Fibroblast of skin of abdomen (primary cell): ENCODE data around the gene ATAT1.

Experiments used
- DNase-seq: peaks from one replicate; pipeline ENCODE4 v3.0.0-alpha.2; 2013

Gene ATAT1

GRCh38 chr6:30613251-30614043 lies 13.2 kb upstream of the ATAT1 start:
- no peak for DNase-seq

GRCh38 chr6:30614044-30614842 lies 12.4 kb upstream of the ATAT1 start:
- no peak for DNase-seq

GRCh38 chr6:30614843-30615218 lies 11.8 kb upstream of the ATAT1 start:
- DNase-seq = peak; percentile 99

GRCh38 chr6:30615219-30615957 lies 11.3 kb upstream of the ATAT1 start:
- peak; percentile 96 for DNase-seq

- no peak for DNase-seq
These were observed 10.5 kb upstream of the ATAT1 start for GRCh38 chr6:30615958-30616810.

- peak; percentile 100 for DNase-seq
These were observed 9.7 kb upstream of the ATAT1 start, which contains the start of gene PPP1R10 for GRCh38 chr6:30616811-30617564. TSS of gene PPP1R10 (minus strand) at chr6:30617243. CDS start at chr6:30609944, 7,299 bp downstream.

GRCh38 chr6:30617565-30618269 lies 9.0 kb upstream of the ATAT1 start, which contains the start of gene MRPS18B:
TSS of gene MRPS18B (plus strand) at chr6:30617840. CDS start at chr6:30617866, 26 bp downstream.
- peak; percentile 98 for DNase-seq

- no peak for DNase-seq
These were observed 8.3 kb upstream of the ATAT1 start for GRCh38 chr6:30618270-30618797.

- DNase-seq = no peak
These were observed 7.1 kb upstream of the ATAT1 start for GRCh38 chr6:30619561-30619960.

GRCh38 chr6:30625511-30625910 lies 1.2 kb upstream of the ATAT1 start:
- DNase-seq = no peak

- DNase-seq = no peak
These were observed 9.2 kb downstream of the ATAT1 start for GRCh38 chr6:30635834-30636233.

- no peak for DNase-seq
These were observed 13.8 kb downstream of the ATAT1 start for GRCh38 chr6:30640481-30640880.

- DNase-seq = no peak
These were observed 14.4 kb downstream of the ATAT1 start for GRCh38 chr6:30641048-30641447.

GRCh38 chr6:30643656-30644055 lies 17.0 kb downstream of the ATAT1 start:
- no peak for DNase-seq

- DNase-seq = no peak
These were observed 18.1 kb downstream of the ATAT1 start for GRCh38 chr6:30644769-30645168.

- no peak for DNase-seq
These were observed 19.3 kb downstream of the ATAT1 start for GRCh38 chr6:30645989-30646388.

GRCh38 chr6:30646450-30647241 lies 20.0 kb downstream of the ATAT1 start, which contains the start of gene C6orf136:
TSS of gene C6orf136 (plus strand) at chr6:30647133. CDS start at chr6:30647232, 99 bp downstream.
- DNase-seq = peak; percentile 93

GRCh38 chr6:30647242-30648116 lies 20.8 kb downstream of the ATAT1 start:
- peak; percentile 48 for DNase-seq
